GM21723 (cell line): ENCODE measurements around the gene LY86.
"Not testable (repeated sequence)": the region's sequence is repeated elsewhere in the genome, so short reads cannot be mapped to it uniquely, and the experiment has no call there.

Source experiments
- ATAC-seq: cut with Tn5 transposase; IDR thresholded peaks from one replicate; pipeline ENCODE4 v1.9.1; 2021; ENCODE audit warnings: mild to moderate bottlenecking, moderate library complexity; ENCODE audit not compliant: unreplicated experiment

LY86 gene

GRCh38 chr6:6595952-6596351 is 7.4 kb downstream of the LY86 start:
- ATAC-seq, result no peak

DNA sequence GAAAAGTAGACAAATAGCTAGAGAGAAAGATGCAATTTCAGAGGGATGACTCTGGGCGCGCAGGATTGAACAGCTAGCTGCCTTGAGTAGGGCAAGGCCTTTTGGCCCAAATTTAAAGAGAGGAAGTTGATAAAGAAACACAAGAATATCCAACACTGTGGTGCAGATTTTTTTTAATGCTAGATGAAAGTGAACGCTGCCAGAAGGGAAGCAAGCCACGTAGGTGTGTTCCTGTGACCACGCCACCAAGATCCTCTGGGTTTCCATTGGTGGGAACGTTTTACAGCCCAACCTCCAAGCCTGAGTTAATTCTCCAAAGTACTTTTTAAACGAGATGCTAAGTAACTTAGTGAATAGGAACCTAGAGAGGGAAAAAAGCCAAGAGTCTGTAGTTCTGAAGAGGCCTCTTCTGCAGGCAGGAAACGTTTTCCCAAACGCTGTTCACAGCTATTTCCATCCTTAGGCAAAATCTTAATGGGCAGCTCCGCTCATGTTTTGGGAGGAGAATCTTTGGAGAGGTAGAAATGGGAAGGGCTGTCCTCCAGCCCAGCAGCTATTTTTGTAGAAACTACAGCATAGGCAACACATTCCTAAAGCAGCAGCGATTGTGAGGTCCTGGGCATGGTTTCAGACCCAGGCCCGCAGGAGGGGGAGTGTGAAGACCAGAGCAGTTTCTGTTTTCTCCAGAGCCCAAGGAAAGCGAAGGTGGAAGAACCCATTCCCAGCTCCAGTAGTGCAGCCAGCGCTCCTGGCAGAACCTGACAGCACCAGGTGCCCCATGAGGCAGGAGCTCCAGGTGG is 8.2 kb downstream of the LY86 start:
- ATAC-seq, result no peak

GRCh38 chr6:6597682-6598081 is 9.2 kb downstream of the LY86 start:
- ATAC-seq, result no peak

DNA sequence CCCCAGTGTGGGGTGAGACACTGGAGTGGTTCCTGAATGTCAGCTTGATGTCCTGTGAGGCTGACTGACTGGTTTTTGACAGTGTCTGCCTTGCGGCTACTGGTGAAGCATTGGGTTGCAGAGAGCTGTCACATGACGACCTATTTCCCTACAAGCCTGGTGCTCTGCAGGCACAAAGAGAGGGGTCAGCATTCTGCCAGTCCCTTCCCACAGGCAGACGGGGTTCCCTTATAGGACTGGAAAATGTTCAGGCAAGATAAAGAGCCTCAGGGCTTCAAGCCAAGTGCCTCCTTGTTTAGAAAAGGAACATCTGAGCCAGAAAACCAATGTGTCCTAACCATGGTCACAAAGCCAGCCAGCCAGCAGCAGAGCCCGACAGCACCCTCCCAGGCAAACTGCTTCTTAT is 11.0 kb downstream of the LY86 start:
- no peak for ATAC-seq

- no peak for ATAC-seq
These were observed 12.4 kb downstream of the LY86 start for GRCh38 chr6:6600875-6601274.

GRCh38 chr6:6602262-6602661 is 13.7 kb downstream of the LY86 start:
- ATAC-seq, result no peak

DNA sequence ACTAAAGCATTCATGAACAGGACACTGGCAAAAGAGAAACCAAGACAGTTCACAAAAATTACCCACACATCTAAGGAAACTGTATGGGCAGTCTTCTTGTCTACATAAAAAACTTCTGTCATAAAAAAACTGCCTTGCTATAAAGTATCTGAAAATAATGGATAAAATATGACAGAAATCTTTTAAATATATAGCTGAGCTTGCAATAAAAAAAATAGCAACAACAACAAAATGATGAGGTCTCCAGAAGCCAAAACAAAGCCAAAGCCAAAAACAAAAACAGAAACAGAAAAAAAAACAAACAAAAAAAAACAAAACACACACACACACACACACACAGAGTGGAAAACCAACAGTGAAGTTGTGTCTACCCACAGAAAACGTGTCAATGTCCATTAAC is 14.8 kb downstream of the LY86 start:
- ATAC-seq, result no peak

DNA sequence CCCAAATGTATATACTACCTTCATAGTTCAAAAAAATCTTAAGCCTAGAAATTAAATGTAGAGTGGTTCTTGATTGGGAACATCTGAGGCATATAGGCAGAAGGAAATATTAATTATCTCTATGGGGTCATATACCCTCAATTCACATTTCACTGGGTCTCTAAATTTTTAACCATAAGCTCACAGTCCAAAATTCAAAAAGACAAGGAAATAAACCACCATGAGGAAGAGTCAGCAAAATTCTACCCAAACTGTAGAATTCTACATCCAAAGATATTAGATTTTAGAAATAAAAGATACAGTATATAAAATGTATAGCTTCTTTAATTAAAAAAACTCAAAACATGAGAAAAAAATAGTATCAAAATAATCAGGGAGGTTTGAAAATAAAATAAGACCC is 15.5 kb downstream of the LY86 start:
- ATAC-seq, result no peak

DNA sequence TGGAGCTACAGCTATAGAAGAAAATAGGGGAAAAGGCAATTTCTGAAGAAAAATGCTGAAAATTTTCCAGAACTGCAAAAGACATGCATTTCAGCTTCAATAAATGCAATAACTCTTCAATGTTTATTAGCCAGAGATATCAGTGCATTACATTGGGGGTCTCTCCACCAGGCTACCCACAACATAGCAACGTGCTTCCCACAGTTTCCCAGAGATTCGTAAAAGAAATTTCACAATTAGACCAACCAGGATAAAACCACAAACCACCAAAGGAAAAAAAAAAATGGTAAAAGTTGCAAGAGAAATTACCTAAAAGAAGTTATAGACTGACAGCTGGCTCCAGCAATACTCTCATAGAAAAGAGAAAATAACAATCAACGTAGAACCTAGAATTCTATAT is 16.0 kb downstream of the LY86 start:
- no peak for ATAC-seq

GRCh38 chr6:6605873-6606272 is 17.4 kb downstream of the LY86 start:
- ATAC-seq, result no peak

DNA sequence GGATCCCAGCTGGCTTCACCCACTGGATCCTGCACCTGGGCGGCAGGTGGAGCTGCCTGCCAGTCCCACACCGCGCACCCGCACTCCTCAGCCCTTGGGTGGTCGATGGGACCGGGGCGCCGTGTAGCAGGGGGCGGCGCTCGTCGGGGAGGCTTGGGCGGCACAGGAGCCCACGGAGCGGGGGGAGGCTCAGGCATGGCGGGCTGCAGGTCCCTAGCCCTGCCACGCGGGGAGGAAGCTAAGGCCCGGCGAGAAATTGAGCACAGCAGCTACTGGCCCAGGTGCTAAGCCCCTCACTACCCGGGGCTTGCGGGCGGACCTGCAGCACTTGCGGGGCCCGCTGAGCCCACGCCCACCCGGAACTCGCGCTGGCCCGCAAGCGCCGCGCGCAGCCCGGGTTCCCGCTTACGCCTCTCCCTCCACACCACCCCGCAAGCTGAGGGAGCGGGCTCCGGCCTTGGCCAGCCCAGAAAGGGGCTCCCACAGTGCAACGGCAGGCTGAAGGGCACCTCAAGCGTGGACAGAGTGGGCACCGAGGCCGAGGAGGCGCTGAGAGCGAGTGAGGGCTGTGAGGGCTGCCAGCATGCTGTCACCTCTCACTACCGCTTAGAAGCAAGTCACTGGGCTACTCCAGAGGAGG is 18.0 kb downstream of the LY86 start:
- not testable (repeated sequence) for ATAC-seq

DNA sequence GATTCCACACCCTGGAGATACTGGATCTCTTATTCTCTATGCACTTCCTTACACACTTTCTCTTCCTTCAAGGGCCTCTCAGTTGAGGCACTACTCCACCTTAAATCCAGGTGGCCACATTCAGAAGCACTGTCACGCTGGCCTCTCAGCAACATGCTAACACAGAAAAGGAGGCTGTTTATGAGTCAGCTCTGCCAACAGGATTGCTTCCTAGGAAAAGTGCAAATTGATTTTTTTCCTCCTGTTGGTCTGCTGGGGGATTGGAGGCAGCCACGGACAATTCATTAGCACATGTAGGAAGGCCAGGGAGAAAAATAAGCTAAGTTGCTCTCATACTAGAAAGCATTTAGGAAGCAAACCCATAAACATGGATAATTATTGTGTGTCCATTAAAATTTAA is 20.9 kb downstream of the LY86 start:
- ATAC-seq, result no peak

- peak; percentile 95 for ATAC-seq
These were observed 21.6 kb downstream of the LY86 start for GRCh38 chr6:6610031-6610591.

GRCh38 chr6:6611486-6611885 is 23.0 kb downstream of the LY86 start:
- ATAC-seq, result no peak

- no peak for ATAC-seq
These were observed 23.8 kb downstream of the LY86 start for GRCh38 chr6:6612308-6612707.

GRCh38 chr6:6613103-6613718 is 24.7 kb downstream of the LY86 start:
- not testable (repeated sequence) for ATAC-seq

DNA sequence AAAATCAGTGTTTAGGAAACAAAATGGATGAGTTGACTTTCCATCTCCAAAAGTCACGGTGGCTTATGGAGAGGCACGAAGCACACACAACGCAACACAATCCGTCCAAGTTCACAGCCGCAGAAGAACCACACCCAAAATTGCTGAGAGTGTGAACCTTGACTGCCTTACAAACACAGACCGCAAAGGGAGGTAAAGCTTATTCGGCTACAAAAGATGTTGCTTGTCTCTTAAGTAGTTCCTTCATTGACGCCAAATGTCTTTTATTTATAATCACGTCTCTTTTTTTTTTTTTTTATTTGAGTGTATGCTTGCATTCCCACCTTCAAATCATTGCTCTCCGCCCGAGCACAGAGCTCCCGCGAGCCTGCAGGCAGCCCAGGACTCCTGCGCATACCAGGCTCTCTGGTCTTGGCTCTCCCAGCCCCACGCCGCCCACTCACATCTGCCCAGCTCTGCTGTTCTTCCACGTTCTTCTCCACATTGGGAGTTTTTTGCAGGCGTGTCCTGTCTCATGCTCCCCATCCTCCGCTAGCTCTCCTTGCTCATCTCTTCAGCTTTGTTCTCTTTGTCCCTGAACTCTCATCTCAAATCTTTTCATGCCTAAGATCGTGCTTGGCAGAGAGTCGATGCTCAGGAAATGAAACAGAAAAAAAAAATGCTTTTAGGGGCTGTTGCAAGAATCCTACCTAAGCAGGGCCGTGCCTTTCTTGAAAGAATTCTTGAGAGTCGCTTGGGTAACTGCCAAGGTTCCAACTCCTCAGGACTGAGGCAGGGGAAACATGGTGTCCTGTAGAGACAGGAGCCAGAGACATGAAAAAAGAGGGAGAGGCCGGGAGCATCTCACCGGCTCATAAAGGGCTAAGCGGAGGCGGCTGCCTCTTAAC is 25.8 kb downstream of the LY86 start:
- ATAC-seq, result no peak

GRCh38 chr6:6614983-6615349 is 26.4 kb downstream of the LY86 start:
- ATAC-seq, result no peak

DNA sequence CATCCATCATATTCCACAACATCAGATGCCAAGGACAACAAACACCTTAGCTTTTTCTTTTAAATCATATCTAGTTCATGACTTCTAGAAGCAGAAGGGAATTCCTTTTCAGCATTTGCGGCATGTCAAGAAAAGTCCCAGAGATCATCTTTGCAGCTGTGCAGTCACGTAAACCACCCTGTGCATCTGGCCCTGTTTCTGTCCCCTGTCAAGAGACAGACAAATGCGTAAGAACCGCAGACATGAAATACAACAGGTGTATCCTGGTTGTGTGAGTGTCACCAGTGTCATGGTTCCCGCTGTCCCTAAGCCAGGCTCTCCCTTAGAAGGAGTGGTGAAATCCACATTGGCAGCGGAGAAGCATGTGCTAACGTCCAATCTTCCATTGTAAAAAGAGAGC is 28.1 kb downstream of the LY86 start:
- no peak for ATAC-seq

DNA sequence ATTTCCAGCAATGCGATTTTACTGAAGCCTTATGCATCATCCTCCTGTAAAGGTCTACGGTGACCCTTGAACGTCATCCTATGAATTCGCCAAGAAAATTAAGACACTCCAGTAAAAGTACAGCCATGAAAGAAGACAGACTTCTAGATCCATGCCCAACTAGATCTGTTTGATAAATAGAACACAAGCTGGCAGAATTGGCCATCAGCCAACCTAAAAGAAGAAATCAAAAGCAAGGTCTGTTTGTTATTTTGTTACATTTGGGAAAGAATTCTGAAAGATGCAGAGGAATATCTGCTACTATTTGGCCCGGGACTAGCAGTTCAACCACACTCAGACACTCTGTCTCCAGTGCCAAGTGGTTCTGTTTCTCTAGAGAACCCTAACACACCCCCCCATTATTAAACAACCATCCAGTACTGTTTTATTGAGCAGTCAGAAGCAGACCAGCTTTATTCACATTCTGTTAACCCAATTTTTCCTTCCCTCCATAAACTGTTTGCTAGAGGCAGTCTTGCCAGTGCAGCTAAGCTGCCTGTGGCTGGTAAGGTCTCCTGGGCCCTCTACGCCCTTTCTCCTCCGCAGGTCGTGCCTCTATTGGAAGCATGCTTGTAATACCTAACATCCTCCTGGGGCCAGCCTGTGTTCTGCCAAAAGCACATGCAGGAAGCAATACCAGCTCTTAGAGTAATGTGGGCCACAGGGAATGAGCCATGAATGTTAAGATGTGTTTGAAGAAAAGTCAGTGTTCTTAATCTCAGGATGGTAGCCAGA is 30.7 kb downstream of the LY86 start:
- no peak for ATAC-seq
